ENCODE measurements around the gene CYLC2. TPM values are rescaled to one million over a fixed set of nuclear protein-coding genes. Genes with fewer than 3 reads are reported as not detected.

Gene CYLC2, protein sequence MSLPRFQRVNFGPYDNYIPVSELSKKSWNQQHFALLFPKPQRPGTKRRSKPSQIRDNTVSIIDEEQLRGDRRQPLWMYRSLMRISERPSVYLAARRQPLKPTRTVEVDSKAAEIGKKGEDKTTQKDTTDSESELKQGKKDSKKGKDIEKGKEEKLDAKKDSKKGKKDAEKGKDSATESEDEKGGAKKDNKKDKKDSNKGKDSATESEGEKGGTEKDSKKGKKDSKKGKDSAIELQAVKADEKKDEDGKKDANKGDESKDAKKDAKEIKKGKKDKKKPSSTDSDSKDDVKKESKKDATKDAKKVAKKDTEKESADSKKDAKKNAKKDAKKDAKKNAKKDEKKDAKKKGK
- not detected in 2 replicates for total RNA-seq

DNA sequence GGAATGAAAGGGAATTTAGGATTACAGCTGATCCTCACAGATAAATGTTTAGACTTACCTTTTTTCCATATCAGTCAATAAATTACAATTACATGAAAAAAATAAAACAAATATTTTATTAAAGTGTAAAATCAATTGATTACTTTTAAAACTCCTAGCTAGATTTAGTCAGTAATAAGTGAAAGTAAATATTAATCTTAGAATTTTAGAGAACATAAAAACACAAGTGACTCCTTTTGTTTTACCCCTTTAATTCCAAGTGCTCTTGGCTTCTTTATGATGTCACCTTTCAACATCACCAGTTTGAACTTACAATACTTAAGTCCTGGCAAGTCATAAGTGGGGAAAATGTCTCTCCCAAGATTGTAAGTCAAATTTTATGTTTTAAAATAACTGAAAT, at the start of gene CYLC2:
Gene CYLC2 (plus strand): TSS at position 301 of the 400 bp plus-strand sequence. CDS start 48 bp downstream, at position 349.

